ENCODE results near the gene GPRIN2. TPM values are rescaled to one million over a fixed set of nuclear protein-coding genes. Genes with fewer than 3 reads are reported as not detected.

The GPRIN2 gene
- total and polyA plus RNA-seq, 7 donors = 0.16 to 30.0 (median 11.6) TPM; not detected in 1

- Histone ChIP-seq H3K4me1 (peaks cover 0 to 27% (median 16%) of the 10 kb centered on the region in 4 donors), H3K4me3 (no peak overlapping the region), H3K36me3 (no peaks in the 10 kb centered on the region), H3K27me3 (no peaks in the 10 kb centered on the region), H3K9me3 (no peaks in the 10 kb centered on the region), H3K27ac (peak overlapping the region in 1 of 4 donors; percentile 26)
- 39 to 65% methylated on average over 12 of the region's 12 CpGs for WGBS, 2 donors
- intact Hi-C loops (cut with DNase I) = no loop called here
- DNase-seq = peak; percentile 65
- no peak for TF ChIP-seq POLR2A (IDR thresholded peaks at IDR 0.05)
- TF ChIP-seq, protein P1, sequence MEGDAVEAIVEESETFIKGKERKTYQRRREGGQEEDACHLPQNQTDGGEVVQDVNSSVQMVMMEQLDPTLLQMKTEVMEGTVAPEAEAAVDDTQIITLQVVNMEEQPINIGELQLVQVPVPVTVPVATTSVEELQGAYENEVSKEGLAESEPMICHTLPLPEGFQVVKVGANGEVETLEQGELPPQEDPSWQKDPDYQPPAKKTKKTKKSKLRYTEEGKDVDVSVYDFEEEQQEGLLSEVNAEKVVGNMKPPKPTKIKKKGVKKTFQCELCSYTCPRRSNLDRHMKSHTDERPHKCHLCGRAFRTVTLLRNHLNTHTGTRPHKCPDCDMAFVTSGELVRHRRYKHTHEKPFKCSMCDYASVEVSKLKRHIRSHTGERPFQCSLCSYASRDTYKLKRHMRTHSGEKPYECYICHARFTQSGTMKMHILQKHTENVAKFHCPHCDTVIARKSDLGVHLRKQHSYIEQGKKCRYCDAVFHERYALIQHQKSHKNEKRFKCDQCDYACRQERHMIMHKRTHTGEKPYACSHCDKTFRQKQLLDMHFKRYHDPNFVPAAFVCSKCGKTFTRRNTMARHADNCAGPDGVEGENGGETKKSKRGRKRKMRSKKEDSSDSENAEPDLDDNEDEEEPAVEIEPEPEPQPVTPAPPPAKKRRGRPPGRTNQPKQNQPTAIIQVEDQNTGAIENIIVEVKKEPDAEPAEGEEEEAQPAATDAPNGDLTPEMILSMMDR (IDR thresholded peaks at IDR 0.05) = no peak
- TF ChIP-seq EP300 (IDR thresholded peaks at IDR 0.05) = no peak
- no peak for TF ChIP-seq POLR2AphosphoS5 (IDR thresholded peaks at IDR 0.05)
Observed at GRCh38 chr10:46523119-46523961, 33.1 kb downstream of the GPRIN2 start.

DNA sequence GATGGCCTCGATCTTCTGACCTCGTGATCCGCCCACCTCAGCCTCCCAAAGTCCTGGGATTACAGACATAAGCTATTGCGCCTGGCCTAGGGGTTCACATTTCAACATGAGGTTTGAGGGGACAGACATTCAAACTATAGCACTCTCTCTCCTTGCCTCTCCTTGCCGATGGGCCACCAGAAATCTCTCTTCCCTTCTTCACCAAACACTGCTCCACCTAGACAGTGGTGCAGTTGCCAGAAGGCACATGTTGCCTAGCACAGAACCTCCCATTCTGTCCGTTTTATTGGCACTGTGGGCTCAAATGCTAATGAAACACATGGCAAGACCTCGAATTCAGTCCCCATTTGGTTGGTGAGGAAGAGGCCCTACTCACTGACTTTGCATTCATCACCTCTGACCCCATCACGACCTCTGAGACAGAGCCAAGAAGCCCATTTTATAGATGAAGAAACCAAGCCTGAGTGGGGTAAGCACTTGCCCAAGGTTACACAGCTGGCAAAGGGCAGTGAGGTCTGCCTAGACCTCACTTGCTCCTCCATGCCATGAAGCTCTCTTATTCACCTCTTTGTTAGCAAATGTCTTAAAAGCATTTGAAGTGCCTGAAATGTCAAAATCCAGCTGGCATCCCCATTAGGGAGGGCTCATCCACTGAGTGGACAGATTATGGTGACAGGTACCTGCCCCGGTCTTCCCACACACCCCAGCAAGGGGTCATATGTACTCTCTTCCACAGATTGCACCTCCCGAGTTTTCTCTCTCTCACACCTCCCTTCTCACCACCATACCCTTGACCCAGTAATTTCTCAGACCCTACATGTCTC lies 34.0 kb downstream of the GPRIN2 start:
- Histone ChIP-seq H3K4me1 (peaks cover 0 to 27% (median 16%) of the 10 kb centered on the region in 4 donors), H3K4me3 (no peak overlapping the region), H3K9me3 (no peaks in the 10 kb centered on the region), H3K36me3 (no peaks in the 10 kb centered on the region), H3K27ac (no peak overlapping the region), H3K27me3 (no peaks in the 10 kb centered on the region)
- DNase-seq = peak; percentile 51
- intact Hi-C loops (cut with DNase I) = no loop called here
- no peak for TF ChIP-seq EP300 (IDR thresholded peaks at IDR 0.05)
- no peak for TF ChIP-seq POLR2A (IDR thresholded peaks at IDR 0.05)
- TF ChIP-seq POLR2AphosphoS5 (IDR thresholded peaks at IDR 0.05) = no peak
- TF ChIP-seq, protein P1 (IDR thresholded peaks at IDR 0.05) = no peak
- 91 to 92% methylated on average over 10 of the region's 10 CpGs for WGBS, 2 donors

DNA sequence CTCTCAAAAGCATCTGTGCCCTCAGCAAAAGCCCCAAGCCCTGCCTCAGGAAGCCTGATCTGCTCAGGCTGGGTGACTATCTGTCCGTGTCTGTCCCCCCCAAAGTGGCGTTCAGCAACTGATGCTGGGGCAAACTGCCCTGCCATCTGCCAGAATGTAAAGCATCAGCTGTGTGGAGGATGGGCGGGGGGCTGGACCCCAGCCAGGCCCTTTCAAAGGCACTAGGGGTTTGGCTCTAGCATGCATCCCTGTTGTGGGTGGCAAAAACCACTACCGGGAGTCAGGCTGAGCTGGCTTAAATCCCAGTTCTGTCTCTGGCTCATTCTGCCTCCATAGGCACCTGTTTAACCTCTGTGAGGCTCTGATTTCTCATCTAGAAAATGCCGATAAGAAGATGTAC lies 35.5 kb downstream of the GPRIN2 start:
- Histone ChIP-seq H3K27ac (no peak overlapping the region), H3K4me1 (peaks cover 0 to 35% (median 25%) of the 10 kb centered on the region in 4 donors), H3K36me3 (no peaks in the 10 kb centered on the region), H3K9me3 (no peaks in the 10 kb centered on the region), H3K27me3 (no peaks in the 10 kb centered on the region), H3K4me3 (no peak overlapping the region)
- peak; percentile 65 for DNase-seq
- no peak for TF ChIP-seq EP300 (IDR thresholded peaks at IDR 0.05)
- no peak for TF ChIP-seq POLR2A (IDR thresholded peaks at IDR 0.05)
- TF ChIP-seq, protein P1 (IDR thresholded peaks at IDR 0.05) = no peak
- TF ChIP-seq POLR2AphosphoS5 (IDR thresholded peaks at IDR 0.05) = no peak
- intact Hi-C loops (cut with DNase I) = no loop called here
- WGBS, 2 donors = 67 to 76% methylated on average over 5 of the region's 5 CpGs

- no peaks in the 10 kb centered on the region for H3K27me3 ChIP-seq
- TF ChIP-seq POLR2AphosphoS5 (IDR thresholded peaks at IDR 0.05) (no peak), EP300 (IDR thresholded peaks at IDR 0.05) (no peak), POLR2A (IDR thresholded peaks at IDR 0.05) (no peak)
- TF ChIP-seq, protein P1 (IDR thresholded peaks at IDR 0.05) = no peak
- WGBS, 2 donors = 83 to 92% methylated on average over 5 of the region's 5 CpGs
- peaks cover 0 to 35% (median 25%) of the 10 kb centered on the region in 4 donors for H3K4me1 ChIP-seq
- H3K36me3 ChIP-seq = no peaks in the 10 kb centered on the region
- intact Hi-C loops (cut with DNase I) = no loop called here
- H3K27ac ChIP-seq = no peak overlapping the region
- DNase-seq = peak; percentile 63
- H3K4me3 ChIP-seq = no peak overlapping the region
- no peaks in the 10 kb centered on the region for H3K9me3 ChIP-seq
Observed at GRCh38 chr10:46520381-46520780, 36.1 kb downstream of the GPRIN2 start.
